GM08714 (cell line): Measurements from ENCODE around the gene CDHR1.

ENCODE experiments used
- H3K4me3 ChIP-seq: fragments of 200-500 bp; sonication (Bioruptor generic); 2 replicates; pipeline ENCODE4 v1.5.1; 2014; ENCODE audit warnings: mild to moderate bottlenecking, low read length, inconsistent platforms
- ZNF274 ChIP-seq: IDR thresholded peaks from 2 replicates; pipeline ENCODE4 v1.6.1; 2012; ENCODE audit warnings: mild to moderate bottlenecking, low read depth, low read length

The CDHR1 gene

GRCh38 chr10:84267503-84268126, 73.3 kb downstream of the CDHR1 start:
- no peak overlapping the region for H3K4me3 ChIP-seq
- TF ChIP-seq ZNF274: no peak

DNA sequence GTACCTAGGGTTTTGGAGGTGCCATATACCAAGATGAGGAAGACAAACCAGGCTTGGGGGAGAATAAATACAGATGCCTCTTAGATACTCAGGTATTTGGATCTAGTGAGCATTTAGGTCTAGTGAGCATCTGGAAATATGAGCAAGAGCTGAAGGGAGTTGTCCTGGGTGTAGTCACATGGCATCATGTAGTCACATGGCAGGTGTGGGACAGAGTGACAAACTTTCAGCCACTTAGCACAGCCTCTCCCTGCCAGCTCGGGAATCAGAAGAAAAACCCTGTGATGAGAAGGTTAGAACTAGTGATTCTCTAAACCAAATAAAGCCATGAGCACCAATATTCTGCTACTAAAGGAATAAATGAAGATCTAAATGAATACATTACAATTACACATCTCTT, 74.8 kb downstream of the CDHR1 start:
- H3K4me3 ChIP-seq: no peak overlapping the region
- TF ChIP-seq ZNF274: no peak
